ENCODE measurements around the gene FBXO34.
"Not testable (repeated sequence)": the region's sequence is repeated elsewhere in the genome, so short reads cannot be mapped to it uniquely, and the experiment has no call there.

The FBXO34 gene

GRCh38 chr14:55348766-55349453 is 77.7 kb downstream of the FBXO34 start:
- DNase-seq, result no peak

DNA sequence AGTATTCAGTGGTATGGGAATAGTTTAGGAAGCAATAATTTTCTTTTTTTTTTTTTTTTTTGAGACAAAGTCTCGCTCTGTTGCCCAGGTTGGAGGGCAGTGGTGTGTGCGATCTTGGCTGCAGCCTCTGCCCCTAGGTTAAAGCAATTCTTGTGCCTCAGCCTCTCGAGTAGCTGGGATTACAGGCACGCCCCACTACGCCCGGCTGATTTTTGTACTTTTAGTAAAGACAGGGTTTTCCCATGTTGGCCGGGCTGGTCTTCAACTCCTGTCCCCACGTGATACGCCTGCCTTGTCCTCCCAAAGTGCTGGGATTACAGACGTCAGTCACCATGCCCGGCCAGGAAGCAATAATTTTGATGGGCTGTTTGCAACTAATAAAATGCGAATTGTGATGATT is 78.3 kb downstream of the FBXO34 start:
- no peak for DNase-seq

GRCh38 chr14:55350461-55350860 is 79.2 kb downstream of the FBXO34 start:
- no peak for DNase-seq

- no peak for DNase-seq
Measured at GRCh38 chr14:55351111-55351510, 79.9 kb downstream of the FBXO34 start.

GRCh38 chr14:55352201-55352600 is 81.0 kb downstream of the FBXO34 start:
- DNase-seq, result no peak

DNA sequence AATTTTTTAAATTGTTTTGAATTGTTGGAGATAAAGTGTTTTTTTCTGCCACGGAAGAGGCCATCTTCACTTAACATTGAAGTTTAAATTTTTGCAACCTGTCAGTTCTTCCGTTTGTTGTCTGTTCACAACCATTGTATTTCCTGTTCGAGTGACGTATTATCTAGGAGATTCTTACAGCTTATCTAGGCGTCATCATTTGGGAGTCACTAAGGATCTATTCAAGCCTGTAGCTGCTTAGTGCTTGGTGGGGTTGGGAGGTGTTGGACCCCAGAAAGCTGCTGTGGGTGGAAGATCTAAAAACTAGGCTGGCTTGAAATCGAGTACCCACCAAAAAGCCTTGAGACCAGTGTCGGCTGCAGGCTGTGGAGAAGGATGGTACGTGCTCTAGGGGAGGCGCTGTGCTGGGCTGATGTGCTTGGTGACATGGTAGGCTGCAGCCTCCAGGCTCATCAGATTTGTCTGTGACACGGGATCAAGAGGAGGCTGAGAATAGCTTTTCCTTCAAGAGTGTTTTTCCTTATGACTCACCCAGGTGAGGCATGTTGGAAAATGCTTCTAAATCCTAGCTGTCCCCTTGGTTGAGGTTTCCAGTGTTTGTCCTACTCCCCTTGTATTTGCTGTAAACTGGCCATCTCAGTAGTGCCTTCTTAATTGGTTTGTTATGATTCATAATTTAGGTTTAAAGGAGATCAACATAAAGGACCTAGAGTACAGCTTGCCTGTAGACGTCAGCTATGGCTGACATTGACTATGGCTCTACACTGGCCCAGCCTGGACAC is 82.7 kb downstream of the FBXO34 start:
- no peak for DNase-seq

- DNase-seq, result no peak
Measured at GRCh38 chr14:55354500-55354899, 83.3 kb downstream of the FBXO34 start.

- no peak for DNase-seq
Measured at GRCh38 chr14:55355922-55356321, 84.7 kb downstream of the FBXO34 start.

GRCh38 chr14:55356913-55357312 is 85.7 kb downstream of the FBXO34 start:
- DNase-seq, result no peak

- DNase-seq, result no peak
Measured at GRCh38 chr14:55359307-55359706, 88.1 kb downstream of the FBXO34 start.

GRCh38 chr14:55361190-55361589 is 90.0 kb downstream of the FBXO34 start:
- DNase-seq, result no peak

- no peak for DNase-seq
Measured at GRCh38 chr14:55366271-55366670, 95.0 kb downstream of the FBXO34 start.

- no peak for DNase-seq
Measured at GRCh38 chr14:55370883-55371455, 99.7 kb downstream of the FBXO34 start.

- no peak for DNase-seq
Measured at GRCh38 chr14:55372423-55372822, 101.2 kb downstream of the FBXO34 start.

DNA sequence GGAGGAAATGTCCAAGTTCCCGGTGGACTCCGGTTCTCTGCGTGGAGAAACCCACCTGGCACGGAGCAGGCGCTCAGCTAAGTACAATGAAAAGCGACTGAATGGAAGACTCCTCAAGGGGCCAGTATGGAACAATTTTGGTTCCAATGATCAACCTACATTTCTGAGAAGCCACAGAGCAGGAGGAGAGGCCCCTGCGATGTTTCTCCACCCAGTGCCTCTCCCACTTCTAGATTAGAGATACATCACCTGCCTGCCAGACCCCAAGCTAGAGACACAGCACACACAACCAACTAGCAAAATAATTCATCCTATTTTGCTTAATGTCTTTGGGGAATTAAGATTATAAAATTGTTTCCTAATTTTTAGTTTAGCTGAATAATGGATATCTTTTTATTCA is 101.6 kb downstream of the FBXO34 start:
- no peak for DNase-seq

GRCh38 chr14:55373784-55374705 is 102.8 kb downstream of the FBXO34 start:
- no peak for DNase-seq

DNA sequence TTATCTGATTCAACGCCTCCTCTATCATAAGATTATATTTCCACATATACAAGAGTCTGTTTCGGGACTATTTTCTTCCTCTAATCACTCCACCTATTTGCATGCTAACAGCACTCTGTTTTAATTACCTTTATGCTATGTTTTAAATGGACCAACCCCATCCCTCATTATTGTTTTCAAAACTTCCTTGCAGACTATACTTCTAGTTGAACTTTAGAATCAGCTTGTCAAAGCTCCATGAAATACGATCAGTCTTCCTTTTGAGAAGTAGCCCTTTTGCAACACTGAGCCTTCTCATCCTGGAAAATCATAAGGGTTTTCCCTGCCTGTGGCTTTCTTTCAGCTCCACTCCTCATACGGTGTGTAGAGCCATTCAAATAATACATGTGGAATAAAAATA is 103.5 kb downstream of the FBXO34 start:
- no peak for DNase-seq

DNA sequence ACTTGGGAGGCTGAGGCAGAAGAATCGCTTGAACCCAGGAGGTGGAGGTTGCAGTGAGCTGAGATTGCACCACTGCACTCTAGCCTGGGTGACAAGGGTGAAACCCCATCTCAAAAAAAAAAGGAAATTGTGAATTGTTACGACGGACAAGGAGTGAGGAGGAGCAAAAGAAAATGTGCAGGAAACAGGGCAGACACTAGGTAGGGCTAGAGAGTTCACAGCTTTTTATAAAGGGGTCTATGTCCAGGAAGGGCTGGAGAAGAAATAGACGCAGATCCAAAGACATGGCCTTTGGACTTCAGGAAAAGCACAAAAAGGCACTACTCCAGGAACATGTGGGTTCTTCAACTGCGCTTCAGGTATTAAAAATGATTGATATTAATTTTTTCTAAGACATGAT is 106.0 kb downstream of the FBXO34 start:
- DNase-seq, result no peak

DNA sequence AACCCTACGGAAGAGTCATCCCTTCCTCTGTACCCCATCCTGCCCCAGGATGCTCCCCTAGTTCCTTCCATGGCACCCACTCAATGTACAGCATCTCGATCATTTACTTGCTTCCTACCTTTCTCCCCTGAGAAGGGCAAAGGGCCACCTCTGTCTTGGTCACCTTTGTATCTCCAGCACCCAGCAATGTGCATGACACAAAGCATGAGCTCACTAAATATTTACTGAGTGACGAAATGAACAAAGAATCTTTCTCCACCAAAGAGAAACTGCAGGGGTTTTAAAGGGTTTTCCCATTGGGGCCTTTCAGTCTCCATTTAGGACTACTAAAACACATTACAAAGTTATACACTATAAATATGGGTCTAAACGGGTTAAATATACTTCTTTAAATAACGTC is 109.8 kb downstream of the FBXO34 start:
- DNase-seq, result no peak

GRCh38 chr14:55381561-55381960 is 110.3 kb downstream of the FBXO34 start:
- no peak for DNase-seq

DNA sequence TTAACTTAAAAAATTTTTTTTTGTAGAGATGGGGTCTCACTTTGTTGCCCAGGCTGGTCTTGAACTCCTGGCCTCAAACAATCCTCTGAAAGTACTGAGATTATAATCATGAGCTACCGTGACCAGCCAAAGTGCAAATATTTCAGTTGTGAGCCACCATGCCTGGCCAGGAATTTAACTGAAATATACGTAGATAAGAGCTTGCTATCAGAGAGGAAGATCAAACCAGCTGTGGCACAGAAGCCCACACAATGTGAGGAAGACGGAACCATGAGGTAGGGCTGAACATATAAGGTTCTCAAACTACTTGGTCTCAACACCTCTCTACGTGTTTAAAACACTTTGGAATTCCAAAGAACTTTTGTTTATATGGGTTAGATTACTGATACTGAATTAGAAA is 111.3 kb downstream of the FBXO34 start:
- DNase-seq, result no peak

GRCh38 chr14:55383056-55383466 is 111.8 kb downstream of the FBXO34 start:
- DNase-seq, result not testable (repeated sequence)

GRCh38 chr14:55383541-55384140 is 112.4 kb downstream of the FBXO34 start:
- no peak for DNase-seq
